Effector CD8-positive, alpha-beta T cell (primary cell): ENCODE measurements around the gene RAB1B.
"Not testable (repeated sequence)": the region's sequence is repeated elsewhere in the genome, so short reads cannot be mapped to it uniquely, and the experiment has no call there.

Experiments
- DNase-seq: peaks from one replicate; lab custom pipeline; 2025; lab: John Stamatoyannopoulos, UW

Gene RAB1B

GRCh38 chr11:66309475-66309874, 41.0 kb downstream of the RAB1B start:
- DNase-seq = no peak

DNA sequence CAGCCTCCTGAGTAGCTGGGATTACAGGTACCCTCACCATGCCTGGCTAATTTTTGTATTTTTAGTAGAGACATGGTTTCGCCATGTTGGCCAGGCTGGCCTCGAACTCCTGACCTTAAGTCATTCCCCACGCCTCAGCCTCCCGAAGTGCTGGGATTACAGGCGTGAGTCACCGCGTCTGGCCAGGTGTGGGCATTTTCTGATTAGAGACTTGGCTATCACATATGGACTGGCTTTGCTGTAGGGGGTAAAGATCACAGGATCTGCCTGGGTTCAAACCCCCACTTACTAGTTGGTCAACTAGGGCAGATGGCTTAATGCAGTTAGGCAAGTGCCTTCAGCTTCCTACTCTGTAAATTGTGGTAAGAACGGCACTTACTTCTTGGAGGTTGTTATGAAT, 41.9 kb downstream of the RAB1B start:
- no peak for DNase-seq

DNA sequence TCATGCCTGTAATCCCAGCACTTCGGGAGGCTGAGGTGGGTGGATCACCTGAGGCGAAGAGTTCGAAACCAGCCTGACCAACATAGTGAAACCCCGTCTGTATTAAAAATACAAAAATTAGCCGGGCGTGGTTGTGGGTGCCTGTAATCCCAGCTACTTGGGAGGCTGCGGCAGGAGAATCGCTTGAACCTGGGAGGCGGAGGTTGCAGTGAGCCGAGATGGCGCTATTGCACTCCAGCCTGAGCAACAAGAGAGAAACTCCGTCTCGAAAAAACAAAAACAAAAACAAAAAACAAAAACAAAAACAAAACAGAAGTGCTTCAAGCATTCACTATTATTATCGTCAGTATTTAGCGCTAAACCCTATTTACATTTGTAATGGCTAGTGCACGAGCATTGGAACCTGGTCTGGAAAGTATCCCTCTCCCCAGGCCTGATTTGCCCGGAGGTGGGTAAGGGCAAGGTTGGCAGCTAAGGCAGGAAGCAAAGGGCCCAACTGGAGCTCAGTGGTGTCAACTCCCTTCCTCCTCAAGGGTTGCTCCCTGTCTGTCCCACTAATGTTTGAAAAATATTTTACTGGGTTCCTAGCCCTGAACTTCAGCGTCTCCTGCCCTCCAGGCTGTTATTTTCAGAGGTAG, 42.5 kb downstream of the RAB1B start:
- not testable (repeated sequence) for DNase-seq

- no peak for DNase-seq
Observed at GRCh38 chr11:66311470-66311964, 43.1 kb downstream of the RAB1B start.

- DNase-seq = peak; percentile 99
Observed at GRCh38 chr11:66311965-66312548, 43.6 kb downstream of the RAB1B start.

DNA sequence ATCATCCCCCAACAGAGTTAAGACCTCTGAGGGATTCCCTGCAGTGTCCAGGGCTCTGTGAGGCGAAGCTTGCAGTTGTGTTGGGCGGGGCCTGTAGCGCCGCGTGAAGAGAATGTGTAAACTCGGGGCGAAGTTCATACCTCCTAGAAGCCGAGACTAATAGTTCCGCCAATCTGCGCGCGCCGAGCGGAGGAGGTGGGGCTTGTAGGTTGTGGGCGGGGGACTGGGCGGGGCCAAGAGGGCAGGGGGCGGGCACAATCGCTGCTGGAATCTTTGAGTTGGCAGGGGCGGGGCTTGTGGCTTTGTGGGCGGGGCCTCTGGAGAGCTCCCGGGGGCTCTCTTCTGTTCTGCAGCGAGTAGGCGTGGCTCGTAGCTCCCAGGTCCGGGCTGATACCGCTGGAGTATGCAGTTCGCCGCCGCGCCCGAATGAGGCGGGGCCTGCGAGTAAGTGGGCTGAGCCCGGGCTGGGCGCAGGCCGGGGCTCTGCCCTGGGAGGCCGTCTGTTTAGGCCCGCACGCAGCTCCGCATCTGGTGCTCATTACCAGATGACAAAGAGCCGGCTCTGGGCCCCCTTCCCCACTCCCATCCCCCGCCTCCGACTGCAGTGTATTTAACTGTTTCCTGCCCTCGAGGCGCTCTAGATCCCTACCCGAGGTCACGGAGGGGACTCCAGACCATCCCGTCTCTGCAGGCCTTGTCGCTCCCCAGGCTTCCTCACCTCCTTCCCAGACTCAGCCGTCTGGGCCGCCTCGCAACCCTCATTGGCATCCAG, 44.3 kb downstream of the RAB1B start:
- DNase-seq = peak; percentile 100

- no peak for DNase-seq
Observed at GRCh38 chr11:66313321-66314185, 45.1 kb downstream of the RAB1B start.

DNA sequence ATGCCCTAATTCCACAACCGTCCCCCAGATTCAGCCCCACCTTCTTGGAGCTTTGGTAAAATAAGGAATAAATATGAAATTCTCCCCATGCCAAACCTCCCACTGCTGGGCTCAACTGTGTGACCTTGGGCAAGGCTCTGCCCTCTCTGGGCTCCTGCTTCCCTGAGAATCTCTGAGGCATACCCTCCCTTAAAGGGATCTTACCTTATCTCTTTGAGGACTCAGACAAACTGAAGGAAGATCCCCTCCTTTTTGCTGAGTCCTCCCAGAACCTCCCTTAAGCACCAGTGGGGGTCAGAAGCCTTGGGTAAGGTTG, 45.7 kb downstream of the RAB1B start:
- no peak for DNase-seq

- no peak for DNase-seq
Observed at GRCh38 chr11:66314561-66315497, 46.4 kb downstream of the RAB1B start.

DNA sequence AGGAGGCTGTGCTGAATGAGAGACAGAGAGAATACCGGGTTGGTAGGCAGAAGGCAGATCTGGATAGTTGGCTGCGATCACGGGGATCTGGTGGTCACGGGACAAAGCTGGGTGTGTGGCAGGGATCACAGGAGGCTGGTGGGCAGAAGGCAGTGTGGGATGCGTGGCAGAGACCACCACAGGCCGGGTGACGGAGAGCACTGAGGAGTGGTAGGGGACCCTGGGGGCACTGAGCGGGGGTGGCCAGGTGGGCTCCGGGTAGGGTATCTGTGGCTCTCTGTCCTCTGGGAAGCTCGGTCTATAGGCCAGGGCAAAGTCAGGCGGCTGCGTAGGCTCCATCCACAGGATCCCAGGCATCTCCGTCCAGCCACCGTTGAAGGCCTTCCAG, 47.1 kb downstream of the RAB1B start:
- DNase-seq = no peak

DNA sequence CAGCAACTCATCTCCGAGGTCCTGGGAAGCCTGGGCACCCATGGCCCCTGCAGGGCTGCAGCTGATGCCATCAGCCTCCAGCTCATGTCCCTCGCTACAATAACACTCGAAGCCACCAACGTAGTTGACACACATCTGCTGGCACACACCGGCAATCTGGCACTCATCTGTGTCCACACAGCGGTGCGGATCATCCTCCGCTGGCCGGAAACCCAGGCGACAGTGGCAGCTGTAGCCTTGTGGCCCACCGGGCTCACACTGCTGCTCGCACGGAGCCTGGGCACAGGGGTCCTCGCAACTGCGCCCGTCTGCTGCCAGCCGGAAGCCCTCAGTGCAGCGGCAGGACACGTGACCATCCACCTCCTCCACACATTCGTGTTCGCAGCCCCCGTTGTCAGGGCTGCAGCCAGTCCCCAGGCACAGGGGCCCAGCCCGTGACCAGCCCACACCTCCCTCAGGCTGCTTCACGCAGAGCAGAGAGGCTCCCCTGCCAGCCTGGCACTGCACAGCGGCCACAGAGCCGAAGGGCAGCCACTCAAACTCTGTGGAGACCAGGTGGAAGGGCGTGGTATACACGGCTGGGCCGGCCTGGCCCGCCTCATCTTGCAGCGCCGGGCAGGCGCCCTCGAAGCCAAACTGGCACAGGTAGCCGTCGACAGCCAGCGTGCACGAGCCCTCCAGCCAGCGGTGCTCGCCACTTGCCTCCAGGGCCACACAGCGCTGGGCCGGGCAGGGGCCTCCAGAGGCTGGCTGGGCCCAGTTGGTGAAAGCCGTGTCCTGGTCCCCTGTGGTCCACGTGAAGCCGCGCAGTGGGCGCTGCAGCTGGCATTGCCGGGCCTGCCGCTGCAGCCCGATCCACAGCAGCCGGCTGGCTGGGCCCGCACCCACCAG, 47.7 kb downstream of the RAB1B start:
- DNase-seq = peak; percentile 40

GRCh38 chr11:66316849-66317251, 48.4 kb downstream of the RAB1B start, which contains the start of gene CD248:
Gene CD248, minus strand, starts transcription at chr11:66317044. Its CDS starts 17 bp downstream, at chr11:66317027.
- DNase-seq = peak; percentile 41

DNA sequence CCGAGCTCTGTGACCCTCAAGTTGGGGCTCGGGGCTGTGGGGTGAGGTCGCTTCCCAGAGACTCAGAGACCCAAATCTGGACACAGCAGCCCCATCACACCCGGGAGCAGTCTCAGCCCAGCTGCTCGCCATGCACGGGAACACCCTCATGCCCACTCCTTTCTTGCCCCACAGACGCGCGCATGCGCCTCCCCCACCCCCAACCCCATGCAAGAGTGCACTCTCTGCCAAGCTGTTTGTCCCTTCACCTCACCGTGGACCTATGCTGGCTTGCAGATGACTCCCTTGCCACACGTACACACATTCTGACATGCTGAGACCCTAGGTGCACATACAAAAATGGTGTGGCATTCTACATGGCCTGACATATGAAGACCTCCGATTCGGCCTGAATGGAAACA, 48.9 kb downstream of the RAB1B start:
- DNase-seq = peak; percentile 56

- DNase-seq = peak; percentile 81
Observed at GRCh38 chr11:66317723-66318599, 49.5 kb downstream of the RAB1B start.

- no peak for DNase-seq
Observed at GRCh38 chr11:66318600-66318970, 50.1 kb downstream of the RAB1B start.

- not testable (repeated sequence) for DNase-seq
Observed at GRCh38 chr11:66320289-66320688, 51.9 kb downstream of the RAB1B start.

GRCh38 chr11:66320748-66321147, 52.3 kb downstream of the RAB1B start:
- DNase-seq = not testable (repeated sequence)

- no peak for DNase-seq
Observed at GRCh38 chr11:66321606-66322005, 53.2 kb downstream of the RAB1B start.
